Fibroblast of skin of scalp (primary cell): Measurements from ENCODE around the gene LHX1.

Experiments
- DNase-seq: peaks from one replicate; pipeline ENCODE4 v3.0.0-alpha.2; 2013

Gene LHX1

DNA sequence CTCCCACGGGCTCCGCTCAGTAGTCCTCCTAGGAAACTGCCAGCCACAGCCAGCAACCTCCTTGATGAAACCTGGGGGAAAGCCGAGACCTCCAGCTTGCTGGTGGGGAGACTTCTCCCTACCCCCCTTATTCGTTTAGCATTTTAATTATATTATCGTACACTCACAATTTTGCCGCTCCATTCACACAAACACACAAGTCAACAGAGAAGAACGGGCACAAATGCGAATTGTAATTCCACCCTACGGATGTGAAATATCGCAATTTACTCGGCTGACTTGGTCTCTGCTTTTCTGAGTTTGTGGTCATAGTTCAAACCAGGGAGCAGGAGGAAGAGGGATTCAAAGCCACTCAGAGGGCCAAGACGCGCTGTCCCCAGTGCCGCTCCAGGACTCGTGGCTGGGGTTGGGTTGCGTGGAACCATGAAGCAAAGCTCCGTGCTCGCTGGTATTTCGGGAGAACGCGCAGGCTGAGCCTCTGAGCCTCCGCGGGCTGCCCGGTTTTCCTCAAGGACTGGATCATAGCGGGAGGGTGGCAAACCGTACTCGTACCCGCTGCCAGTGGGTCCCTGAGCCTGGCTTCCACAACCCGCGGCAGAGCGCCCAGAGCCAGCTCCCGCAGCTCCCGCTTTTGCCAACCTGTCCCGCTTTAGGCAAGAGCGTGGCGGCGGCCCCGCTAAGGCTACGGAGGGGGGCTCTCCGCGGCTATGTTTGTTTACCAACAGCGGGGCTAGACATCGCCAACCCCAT, 2.0 kb downstream of the LHX1 start:
- no peak for DNase-seq

DNA sequence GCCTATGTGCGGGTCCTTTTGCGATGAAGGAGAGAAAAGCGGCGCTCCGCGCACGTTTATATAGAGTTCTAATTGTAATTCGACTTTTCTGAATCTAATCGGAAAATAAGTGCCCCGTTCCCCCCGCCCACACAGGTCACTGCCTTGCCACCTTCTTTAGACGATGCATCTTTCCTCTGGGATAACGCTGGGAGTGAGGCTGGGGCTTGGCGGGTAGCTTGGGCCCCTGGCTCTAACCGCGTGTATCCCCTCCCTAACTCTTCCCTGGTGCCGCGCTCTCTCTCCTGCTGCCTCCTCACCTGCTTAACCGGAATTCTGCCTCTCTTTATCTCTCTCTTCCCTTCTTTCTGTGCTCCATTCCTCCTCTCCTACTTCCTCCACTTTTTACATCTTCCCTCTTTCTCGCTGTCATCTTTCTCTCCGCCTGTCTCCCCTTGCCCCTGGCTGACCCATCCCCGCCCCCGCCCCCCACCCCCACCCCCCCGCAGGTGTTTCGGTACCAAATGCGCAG, 2.6 kb downstream of the LHX1 start:
- DNase-seq = no peak

DNA sequence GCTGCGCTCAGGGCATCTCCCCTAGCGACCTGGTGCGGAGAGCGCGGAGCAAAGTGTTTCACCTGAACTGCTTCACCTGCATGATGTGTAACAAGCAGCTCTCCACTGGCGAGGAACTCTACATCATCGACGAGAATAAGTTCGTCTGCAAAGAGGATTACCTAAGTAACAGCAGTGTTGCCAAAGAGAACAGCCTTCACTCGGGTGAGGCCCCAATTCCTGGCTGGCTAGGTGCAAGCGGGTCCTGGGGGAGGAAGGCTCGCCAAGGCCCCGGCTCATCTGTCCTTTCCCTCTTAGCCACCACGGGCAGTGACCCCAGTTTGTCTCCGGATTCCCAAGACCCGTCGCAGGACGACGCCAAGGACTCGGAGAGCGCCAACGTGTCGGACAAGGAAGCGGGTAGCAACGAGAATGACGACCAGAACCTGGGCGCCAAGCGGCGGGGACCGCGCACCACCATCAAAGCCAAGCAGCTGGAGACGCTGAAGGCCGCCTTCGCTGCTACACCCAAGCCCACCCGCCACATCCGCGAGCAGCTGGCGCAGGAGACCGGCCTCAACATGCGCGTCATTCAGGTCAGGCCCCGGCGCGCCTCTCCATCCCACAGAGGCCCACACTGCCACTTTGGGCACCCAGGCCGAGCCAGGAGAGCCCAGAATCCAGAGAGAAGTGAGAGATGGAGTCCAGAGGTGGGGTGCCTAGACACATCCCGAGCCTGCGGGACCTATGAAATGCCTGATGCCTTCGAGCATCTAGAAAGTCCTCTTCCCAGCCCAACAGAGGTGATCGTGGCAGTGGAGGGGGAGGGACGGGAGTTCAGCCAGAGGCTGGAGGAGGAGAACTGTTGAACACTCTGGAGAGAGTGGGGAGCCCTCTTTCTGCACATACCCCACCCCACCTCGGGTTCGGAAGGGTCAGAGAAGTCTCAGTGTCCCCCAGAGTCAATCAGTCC, 3.3 kb downstream of the LHX1 start:
- no peak for DNase-seq

DNA sequence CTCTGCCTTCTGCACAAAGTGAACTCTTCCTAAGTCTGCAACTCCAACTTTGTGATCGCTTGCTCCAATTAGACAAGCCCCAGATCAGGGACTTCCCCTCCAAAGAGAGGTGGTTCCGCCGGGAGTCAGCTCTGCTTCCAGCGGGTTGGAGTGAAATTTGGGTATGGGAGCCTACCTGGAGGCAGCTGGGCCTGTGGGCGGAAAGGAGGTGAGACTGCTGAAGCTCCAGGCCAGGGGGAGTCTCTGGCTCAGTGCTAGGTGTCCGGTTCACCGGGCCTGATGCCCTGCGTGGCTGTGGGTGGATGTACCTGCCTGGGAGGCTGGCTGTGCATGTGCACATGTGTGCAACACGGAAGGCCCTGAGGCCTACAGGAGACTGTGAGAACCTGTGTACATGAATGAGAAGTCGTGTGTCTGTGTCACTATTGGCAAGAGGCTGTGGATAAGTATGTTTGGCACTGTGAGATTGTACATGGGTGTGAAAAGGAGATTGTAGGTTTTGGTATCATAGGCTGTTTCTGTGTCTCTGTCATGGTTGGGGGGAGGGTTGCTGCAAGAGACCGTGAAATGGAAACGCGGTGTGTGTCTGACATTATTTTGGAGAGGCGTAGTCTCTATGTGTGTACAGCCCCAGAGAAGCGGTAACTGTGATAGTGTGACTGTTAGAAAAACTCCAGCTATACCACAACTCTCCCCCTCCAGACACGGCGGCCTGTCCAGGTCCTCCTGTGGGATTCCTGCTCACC, 4.2 kb downstream of the LHX1 start:
- DNase-seq = no peak

DNA sequence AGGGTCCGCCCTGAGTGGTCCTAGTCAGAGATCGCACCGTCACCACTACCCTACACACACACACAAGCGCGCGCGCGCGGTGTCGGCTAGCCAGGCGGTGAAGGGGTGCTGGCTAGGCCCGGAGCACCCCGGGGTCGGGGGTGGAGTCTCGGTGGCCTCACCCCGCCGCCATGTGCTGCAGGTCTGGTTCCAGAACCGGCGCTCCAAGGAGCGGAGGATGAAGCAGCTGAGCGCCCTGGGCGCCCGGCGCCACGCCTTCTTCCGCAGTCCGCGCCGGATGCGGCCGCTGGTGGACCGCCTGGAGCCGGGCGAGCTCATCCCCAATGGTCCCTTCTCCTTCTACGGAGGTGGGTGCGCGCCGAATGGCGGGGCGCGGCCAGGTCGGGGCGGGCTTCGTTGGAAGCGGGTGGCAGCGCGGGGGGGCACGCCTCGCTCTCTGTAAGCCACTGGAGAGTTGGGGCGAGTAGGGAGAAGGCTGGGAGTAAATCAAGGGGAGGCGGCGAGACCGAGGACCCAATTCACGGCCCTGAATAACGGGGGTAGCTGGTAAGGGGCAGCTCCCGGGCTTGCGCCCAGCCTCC, 4.8 kb downstream of the LHX1 start:
- no peak for DNase-seq

DNA sequence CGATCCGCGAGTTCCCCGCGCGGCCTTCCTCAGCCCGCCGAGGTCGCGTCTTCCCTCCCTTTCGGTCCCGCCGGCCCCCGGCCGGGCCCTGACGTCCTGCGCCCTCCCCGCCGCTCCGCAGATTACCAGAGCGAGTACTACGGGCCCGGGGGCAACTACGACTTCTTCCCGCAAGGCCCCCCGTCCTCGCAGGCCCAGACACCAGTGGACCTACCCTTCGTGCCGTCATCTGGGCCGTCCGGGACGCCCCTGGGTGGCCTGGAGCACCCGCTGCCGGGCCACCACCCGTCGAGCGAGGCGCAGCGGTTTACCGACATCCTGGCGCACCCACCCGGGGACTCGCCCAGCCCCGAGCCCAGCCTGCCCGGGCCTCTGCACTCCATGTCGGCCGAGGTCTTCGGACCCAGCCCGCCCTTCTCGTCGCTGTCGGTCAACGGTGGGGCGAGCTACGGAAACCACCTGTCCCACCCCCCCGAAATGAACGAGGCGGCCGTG, 5.4 kb downstream of the LHX1 start:
- DNase-seq = no peak

DNA sequence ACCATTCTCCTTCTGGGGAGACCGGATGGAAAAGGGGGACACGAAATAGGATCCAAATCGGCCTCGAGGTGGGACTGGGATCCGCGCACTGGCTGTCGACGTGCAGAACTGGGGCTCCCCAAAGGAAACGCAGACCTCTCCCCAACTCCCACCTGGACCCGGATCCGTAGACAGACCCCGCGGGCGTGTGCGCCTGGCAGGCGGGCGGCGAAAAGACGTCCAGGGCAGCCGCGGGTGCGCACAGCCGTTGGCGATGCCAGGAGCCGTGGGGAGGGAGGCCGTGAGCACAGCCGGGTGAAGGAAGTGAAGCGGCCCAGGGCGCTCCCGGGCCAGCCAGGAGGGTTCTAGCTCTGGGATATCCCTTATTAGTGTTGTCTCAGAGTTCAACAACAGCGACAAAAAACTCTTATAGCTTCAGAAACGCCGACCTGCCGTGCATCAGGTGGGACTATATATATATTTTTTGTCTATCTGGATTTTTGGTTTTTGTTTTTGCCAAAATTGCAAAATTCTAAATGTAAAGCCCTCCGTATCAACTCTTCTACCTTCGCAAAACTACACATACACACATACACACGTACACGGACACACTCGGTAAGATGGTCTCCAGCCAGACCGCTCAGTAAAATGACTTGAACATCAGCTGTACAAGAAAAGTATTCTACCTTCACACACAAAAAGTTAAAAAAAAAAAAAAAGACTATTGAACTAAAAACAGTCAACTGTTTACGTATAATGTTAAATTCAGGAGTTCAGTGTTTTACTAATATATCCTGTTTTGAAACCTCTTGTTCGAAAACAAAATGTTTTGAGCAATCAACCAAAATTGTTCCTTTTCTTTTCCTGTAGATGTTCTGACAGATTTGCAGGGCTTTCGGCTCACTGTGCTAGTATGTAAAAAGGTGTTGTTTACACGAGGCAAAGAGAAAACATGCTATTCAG, 6.2 kb downstream of the LHX1 start:
- DNase-seq = no peak

DNA sequence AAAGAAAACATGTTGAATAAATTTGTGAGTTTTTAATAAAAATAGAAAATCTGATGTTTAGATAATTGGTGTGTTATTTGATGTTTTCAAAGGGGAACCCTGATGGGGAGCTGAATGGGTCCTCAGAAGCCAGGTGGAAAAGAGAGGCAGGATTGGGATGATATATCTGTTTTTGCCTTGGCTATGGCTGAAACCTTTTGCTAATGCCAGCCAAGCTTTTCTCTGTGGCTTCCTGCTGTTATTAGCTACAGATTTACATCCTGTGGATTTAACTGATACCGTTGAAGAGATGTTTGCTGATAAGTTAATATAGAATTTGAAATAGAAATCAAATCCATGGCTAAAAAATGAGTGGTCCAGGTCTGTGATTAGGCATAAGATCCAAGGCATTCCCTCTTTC, 7.3 kb downstream of the LHX1 start:
- DNase-seq = no peak

DNA sequence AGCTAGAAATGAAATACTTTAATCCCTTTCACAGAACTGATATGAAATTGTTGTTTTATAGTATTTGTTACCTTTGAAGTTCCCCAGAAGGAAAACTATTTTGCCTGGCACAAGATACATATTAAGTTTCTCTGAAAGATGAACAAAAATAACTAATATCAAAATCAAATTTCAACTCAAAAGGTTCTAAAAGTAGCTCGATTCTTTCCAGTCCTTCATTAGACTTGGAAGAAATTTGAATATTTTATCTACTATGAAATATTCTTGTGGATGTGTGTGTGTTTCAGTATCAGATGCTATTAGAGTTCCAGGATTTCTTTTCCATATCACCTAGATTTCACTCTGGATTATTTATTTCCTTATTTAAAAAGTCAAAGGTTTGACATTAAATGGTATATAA, 7.9 kb downstream of the LHX1 start:
- no peak for DNase-seq

DNA sequence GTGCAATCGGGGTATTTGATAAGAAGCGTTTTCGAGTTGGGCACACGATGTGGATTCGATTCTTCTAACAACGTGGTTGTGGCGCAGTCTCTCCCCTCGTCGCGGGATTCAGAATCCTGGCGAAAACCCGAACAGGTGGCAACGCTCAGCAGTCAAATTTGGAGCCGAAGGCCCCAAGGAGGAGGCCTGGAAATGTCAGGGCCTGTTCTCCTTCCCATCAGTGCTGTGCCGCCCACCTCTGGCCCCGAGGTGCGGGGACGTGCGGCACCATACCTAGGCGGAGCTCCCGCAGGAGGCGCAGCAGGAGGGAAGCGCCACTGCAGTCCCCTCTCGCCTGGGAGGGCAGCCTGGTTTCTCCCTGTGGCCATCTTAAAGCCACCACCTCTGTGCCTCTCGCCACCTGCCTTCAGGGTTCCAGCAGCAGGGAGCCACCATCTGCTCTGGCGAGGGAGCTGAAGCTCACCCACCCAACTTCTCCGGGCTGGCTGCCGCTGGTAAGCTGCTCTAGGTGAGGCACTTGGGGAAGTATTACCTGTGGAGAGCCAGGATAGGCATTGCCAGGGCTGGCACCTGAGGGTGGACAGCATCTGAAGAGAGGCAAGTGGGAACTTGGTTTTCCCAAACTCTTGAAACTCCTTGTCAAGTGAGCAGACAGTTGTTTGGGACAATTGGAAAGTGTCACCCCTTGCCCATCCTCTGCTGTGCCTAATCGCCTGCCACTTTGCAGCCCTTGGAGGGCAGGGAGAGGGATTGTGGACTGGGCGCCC, 8.9 kb downstream of the LHX1 start:
- no peak for DNase-seq

DNA sequence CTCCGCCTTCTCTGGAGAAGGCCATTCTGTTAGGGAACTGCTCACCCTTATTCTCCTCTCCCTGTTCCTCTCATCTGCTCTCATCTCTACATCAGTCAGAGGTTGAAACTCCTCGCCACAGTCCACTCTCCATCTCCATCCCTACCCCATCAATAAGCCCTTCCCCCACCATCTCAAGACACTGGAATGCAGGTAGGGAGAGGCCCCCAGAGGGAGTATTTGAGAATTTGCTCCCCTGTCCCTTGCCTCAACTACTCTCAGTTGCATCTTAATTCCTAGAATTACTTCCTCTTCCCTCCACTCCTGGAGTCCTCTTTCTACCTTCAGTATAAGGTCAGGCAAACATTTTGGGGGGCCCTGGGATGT, 9.4 kb downstream of the LHX1 start:
- no peak for DNase-seq

DNA sequence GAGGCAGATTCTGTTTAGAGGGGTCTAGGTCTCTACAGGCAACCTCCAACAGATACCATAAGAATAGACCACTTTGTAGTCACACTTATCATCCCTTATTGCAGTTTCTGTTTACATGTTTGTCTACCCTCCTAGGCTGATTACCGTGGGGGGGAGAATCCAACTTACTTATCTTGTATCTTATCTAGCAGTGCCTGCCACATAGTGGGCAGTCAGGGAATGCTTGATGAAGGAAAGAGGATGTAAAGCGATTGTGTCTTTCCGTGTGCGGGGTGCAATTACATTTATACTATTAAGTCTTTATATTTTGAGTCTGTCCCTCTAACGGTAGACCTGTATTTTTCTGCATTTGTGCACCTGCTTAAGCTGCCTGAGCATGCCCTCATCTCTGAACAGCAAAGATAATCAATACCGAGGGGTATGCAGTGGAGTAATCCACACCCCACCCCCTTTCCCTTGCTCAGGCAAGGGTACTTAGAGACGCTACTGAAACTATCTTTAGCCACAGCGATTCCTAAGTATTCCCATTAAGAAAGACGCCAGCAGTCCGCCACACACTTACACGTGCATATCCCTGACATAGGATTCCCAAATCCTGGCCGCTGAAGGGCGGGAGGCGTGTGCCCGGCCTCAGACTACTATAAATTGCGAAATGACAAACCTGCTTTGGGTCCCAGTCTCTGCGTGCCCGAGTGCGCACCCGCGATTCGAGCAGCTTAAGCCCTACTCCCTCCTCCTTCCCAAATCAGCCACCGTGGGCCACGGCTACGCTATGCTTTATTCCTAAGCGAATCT, 10.8 kb downstream of the LHX1 start:
- no peak for DNase-seq

DNA sequence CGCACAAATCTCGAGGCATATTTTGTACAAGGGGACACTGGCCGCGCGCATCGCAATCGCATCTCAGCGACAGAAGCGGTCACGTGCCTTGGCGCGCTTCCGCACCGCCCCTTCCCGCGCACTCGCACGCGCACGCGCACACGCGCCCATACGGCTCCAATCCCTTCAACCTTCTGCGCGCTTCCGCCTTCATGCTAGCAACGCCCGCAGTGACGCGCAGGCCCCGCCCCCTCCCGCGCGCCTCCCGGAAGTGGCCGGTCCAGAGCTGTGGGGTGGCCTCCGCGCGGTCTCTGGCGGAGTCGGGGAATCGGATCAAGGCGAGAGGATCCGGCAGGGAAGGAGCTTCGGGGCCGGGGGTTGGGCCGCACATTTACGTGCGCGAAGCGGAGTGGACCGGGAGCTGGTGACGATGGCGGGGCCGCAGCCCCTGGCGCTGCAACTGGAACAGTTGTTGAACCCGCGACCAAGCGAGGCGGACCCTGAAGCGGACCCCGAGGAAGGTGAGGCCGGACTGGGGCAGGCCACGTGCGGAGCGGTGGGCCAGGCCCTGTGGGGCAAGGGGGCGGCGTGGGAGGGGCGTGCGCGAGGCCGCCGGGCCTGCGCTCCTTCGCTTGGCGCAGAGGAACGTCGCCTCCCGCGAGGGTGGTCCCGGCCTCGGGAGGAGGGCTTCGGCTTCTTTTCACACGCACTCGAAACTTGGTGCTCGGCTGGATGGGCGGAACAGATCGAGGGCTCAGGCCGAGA, 11.6 kb downstream of the LHX1 start, which contains the start of gene AATF:
TSS of gene AATF (plus strand) at position 238 of the 744 bp plus-strand sequence. CDS start at position 410, 172 bp downstream.
- DNase-seq = peak; percentile 96

DNA sequence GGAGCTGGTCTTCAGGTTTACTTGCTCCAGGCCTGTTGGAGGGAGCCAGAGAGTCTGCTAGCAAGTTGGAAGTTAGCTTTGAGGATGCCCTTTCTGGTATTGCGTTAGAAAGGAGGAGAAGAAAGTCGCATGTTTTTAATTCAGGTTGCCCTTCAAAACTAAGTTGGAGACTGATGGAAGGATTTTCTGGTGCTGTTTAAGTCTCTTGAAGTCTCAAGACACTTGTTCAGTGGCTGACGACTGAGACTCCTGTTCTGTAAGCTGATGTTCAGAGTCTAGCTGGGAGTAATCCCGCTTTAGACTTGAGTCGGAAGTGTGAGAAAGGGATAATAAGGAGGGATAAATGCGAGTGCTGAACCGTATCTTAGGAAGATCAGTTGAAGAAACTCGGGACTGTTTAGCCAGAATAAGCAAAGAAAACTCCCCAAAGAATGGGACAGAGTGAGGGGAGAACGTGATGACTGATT, 12.2 kb downstream of the LHX1 start:
- DNase-seq = no peak

DNA sequence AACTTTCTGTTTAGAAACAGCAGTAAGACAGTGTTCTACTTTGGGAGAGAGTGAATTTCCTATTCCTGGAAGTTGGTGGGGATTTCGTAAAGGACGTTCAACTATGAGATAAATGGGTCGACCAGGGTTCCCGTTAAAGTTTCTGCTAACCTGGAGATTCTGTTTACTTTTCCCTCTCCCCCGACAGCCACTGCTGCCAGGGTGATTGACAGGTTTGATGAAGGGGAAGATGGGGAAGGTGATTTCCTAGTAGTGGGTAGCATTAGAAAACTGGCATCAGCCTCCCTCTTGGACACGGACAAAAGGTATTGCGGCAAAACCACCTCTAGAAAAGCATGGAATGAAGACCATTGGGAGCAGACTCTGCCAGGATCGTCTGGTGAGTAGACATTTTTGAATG, 12.8 kb downstream of the LHX1 start:
- DNase-seq = no peak

DNA sequence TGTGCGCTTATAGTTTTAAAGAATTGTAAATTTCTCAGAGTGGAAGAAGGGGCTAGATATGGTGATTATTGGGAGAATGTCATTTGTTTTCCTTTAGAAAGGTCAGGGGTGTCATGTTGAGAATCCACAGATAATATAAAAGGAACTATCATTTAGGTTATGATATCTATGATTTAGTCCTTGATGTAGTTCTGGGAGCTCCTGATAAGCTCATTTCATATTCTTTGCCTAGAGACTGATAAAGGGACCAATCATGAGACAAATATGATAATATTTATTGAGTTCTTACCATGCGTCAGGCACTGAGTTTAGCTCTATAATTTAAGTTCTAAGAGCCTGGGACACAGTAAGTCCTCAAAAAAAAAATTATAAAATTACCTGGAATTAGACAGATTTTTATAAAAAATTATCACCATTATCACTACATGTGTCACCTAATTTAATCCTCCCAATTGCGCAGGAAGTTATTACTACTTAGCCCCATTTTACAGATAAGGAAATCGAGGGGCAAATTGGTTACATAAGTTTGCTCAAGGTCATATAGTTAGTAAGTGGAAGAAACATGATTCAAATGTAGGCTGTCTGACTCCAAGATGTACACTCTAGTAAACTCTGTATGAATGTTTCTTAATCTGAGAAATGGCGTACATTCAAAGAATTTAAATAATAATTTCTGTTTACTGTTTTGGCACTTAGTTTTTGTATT, 14.0 kb downstream of the LHX1 start:
- DNase-seq = no peak

DNA sequence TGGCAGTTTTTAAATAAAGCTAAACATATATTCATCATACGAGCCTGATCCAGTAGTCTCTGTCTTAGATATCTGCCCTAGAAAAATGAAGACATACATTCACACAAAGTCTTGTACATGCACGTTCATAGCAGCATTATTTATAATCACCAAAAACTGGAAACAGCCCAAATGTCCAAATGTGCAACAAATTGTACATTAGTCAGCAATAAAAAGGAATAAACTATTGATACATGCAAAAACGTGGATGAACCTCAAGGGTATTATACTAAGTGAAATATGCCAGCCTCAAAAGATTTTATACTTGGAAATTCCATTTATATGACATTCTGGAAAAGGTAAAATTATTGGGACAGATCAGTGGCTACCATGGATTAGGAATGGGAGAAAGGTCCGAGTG, 34.2 kb downstream of the LHX1 start:
- DNase-seq = no peak

DNA sequence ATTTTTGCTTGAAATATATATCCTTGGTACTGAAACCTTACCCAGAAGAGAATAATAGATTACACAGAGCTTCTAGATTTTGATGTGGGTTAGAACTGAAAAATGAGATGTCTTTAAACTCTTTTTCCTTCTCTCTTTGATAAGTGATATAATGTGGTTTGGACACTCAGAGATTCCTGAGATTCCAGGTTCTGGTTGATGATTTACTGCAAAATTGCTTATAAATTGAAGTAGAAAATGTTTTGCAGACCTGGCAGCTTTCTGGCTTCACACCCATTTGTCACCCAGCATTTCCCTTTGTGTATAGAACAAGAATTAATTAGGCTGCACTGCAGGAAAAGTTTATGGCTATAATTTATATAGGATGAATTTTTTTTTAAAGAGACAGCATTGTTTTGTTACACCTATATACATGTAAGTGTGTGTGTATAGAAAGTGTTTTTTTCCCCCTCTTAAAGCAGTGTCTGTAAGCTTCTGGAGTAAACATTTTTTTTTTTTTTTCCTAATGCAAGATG, 35.0 kb downstream of the LHX1 start:
- no peak for DNase-seq
